Urothelium cell line (cell line): ENCODE measurements around the gene HSPD1.
A peak's percentile ranks its signal among the peaks of the same experiment; 100 is the strongest.
"Not testable (repeated sequence)": the region's sequence is repeated elsewhere in the genome, so short reads cannot be mapped to it uniquely, and the experiment has no call there.

Experiments
- DNase-seq: peaks from one replicate; pipeline ENCODE4 v3.0.0; 2011; ENCODE audit warnings: low spot score, mixed read lengths
- FAIRE-seq: peaks from 2 replicates; lab custom pipeline; 2011; peaks lifted over from hg19 to GRCh38; lab: Jason Lieb, UNC

Gene HSPD1

DNA sequence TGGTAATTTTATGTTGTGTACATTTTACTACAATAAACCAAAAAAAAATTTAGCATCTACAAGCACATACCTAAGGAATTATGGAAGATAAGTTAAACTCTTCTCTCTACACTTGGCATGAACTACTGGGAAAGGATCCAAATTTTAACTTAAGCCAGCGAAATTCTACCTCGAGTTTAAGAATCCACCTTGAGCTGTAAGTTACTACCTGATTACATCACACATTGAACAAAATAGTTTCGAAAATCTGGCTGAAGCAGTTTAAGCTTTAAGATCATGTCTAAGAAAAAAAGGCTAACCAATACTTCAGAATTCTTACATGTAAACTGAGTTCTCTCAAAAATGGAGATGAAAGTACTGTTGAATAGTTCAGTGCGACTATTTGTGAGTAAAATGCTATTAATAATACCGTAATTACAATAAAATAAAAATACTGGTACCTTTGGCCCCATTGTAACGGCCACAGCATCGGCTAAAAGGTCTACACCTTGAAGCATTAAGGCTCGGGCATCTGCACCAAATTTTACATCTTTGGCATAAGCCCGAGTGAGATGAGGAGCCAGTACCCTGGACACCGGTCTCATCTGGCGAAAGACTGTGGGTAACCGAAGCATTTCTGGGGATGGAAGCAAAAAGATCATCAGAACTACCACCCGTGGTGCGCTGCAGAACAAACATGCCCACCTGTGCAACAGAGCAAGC is 1.3 kb downstream of the HSPD1 start:
- no peak for FAIRE-seq
- DNase-seq: no peak

DNA sequence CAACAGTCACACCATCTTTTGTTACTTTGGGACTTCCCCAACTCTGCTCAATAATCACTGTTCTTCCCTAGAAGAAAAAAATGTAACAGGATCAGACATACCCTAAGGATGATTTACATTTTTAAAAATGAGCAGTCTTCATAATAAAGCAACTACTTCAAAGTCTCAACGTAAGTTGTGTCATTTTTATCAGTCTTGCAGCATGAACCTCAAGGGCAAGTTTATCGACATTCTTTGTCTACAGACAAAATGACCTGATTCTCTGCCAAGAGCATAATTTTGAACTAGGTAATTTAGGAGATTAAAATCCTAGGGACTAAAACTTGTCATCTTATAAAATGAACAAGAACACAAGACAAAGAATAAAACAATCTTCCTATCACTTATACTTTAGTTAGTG is 2.3 kb downstream of the HSPD1 start:
- FAIRE-seq (no peak), DNase-seq (no peak)

DNA sequence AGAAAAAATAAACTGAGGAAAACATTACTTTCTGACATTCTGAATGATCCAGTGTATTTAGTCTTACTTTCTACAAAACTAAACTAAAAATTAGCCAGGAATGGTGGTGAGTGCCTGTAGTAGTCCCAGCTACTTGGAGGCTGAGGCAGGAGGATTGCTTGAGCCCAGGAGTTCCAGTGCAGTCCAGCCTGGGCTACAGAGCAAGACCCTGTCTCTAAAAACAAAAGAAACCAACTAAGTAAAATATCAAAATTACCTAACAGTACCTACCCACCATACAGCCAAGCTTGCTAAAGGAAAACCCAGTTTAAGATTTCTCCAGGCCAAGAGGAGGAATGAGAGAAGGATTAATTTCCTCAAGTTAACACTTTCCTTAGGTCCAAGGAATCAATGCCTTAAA is 2.9 kb downstream of the HSPD1 start:
- no peak for DNase-seq
- no peak for FAIRE-seq

GRCh38 chr2:197495433-197496134 is 4.1 kb downstream of the HSPD1 start:
- no peak for DNase-seq
- no peak for FAIRE-seq

GRCh38 chr2:197487385-197487784 is 12.3 kb downstream of the HSPD1 start:
- FAIRE-seq (no peak), DNase-seq (no peak)

DNA sequence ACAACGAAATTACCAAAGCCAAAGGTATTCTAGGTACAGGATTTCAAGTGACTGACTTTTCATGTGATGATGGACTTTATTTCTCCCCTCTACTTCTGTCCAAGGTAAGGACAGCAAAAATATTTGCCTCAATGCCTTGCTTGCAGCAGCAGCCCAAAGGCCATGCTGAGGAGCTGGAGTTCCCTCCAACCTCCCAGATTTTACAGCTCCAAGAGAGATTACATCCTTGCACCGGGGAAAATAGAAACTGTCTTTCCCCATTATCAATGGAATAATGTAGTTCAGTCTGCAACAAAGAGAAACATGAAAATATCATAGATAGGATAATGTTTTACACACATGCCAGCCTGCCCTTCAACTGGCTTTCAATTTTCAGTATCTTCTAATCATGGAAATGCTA is 13.5 kb downstream of the HSPD1 start:
- DNase-seq (no peak), FAIRE-seq (no peak)

DNA sequence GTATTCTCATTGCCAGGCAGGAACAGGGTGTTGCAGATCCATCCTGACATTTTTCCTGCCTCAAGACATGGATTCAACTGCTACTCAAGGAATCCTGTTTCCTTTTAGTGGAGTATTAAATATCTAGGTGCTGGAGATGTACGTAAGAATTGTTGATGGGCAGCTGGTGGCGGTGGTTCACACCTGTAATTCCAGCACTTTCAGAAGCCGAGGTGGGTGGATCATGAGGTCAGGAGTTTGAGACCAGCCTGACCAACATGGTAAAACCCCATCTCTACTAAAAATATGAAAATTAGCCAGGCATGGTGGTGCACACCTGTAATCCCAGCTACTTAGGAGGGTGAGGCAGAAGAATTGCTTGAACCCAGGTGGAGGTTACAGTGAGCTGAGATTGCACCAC is 15.4 kb downstream of the HSPD1 start:
- FAIRE-seq, DNase-seq: not testable (repeated sequence)

DNA sequence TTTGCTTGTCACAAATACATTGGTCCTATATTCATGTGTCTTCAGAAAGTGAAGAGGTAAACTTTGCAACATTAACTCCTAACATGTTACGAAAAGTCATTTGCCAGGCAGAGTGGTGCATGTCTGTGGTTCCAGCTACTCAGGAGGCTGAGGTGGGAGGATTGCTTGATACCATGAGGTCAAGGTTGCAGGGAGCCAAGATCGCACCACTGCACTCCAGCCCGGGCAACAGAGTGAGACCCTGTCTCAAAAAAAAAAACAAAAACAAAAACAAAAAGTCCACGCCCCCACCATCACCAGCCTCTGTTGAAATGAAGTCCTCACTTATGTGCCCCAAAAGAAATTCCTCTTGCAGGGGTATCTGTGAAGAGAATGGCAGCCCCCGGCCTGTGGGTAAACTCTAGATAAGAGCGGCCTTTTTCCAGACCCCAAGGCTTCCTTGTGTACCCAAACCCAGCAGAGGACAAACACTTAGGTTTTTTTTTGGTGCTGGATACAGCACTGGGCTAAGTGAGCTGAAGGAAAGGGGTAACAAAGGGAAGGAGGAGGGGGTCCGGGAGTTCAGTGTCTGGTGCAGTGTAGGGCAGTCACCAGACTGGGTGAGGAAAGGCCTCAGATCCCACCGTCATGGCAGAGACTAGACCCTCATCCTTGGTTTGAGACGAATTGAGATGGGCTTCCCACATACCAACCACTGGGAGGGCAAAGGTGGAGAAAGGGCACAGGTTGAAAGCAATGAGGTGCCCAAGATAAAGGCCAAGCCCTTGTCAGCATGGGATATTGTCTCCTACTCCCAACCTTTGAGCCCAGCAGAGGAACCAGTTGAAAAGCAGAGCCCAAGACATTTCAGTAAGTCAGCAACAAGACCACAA is 19.2 kb downstream of the HSPD1 start:
- FAIRE-seq: no peak

DNA sequence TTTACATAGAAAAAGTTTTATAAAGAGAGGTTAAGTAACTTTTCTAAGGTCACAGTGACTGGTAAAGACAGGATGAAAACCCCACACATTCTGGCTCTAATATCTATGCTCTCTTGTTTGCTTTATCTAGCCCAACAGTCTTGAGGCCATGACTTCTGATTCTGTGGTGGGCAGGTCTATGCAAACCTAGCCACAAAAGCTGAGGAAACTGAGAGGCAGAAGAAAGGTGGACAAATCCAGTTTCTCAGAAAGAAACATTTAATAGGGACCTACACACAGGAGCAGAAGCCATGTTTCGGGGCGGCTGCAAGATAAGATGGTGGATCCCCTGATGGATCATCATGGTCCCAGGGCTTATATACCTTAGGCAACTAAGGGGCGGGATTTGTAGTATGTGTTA is 21.8 kb downstream of the HSPD1 start:
- FAIRE-seq (no peak), DNase-seq (no peak)

More for the DNA sequence above, 19.2 kb downstream of the HSPD1 start:
- DNase-seq: no peak

DNA sequence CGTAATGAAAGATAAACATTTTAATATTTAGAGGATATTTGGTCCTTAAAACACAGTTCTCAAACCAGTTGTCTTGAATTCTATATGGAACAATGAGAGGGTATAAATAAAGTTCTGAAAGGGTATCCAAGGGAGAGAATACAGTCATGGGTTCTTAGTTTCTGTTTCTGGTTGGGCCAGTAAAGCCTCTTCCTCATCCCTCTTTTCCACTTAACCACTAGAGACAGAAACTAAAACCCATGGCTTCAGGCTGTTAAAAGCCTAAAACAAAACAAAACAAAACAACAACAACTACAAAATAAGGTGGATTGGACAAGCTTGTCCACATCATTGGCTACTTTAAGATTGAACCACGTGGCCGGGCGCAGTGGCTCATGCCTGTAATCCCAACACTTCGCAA is 27.5 kb downstream of the HSPD1 start:
- DNase-seq: no peak
- FAIRE-seq: no peak

- no peak for DNase-seq
- FAIRE-seq: no peak
Observed at GRCh38 chr2:197464175-197464574, 35.5 kb downstream of the HSPD1 start.

- no peak for DNase-seq
- no peak for FAIRE-seq
Observed at GRCh38 chr2:197461057-197461456, 38.6 kb downstream of the HSPD1 start.

DNA sequence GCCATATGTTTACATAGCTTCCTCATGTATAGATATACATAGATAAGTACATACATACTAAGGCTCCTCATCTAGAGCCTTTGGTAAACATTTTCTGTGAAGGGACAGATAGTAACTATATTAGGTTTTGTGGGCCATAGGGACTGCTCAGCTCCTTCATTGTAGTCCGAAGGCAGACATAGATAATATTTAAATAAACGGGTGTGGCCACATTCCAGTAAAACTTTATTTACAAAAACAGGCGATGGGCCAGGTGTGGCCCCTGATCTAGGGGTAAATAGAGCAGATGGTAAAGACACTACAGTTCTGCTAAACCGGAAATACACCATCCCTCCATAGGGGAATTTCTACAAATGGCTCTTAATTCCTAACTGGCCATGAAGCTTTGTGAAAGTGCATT is 39.0 kb downstream of the HSPD1 start:
- FAIRE-seq: no peak
- no peak for DNase-seq

- no peak for DNase-seq
- no peak for FAIRE-seq
Observed at GRCh38 chr2:197455428-197455827, 44.2 kb downstream of the HSPD1 start.

DNA sequence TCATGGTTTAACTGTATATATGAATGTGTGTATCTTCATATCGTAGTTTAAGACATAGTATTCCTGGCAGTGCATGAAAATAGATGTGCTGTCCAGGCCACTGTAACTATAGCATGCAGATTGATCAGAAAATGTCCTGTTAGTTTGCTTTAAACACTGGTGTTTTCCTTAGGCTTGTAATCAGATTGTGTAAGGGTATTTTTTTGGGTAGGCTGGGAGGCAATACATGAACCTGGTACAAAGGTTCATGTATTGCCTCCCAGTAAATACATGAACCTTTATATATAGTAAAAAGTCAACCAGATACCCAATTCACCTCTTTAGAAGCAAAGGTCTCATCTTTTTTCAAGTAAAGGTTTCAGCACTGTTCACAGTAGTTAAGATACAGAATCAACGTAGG is 44.7 kb downstream of the HSPD1 start:
- no peak for FAIRE-seq
- DNase-seq: no peak

GRCh38 chr2:197453914-197454398 is 45.7 kb downstream of the HSPD1 start:
- no peak for FAIRE-seq
- DNase-seq: peak; percentile 74

DNA sequence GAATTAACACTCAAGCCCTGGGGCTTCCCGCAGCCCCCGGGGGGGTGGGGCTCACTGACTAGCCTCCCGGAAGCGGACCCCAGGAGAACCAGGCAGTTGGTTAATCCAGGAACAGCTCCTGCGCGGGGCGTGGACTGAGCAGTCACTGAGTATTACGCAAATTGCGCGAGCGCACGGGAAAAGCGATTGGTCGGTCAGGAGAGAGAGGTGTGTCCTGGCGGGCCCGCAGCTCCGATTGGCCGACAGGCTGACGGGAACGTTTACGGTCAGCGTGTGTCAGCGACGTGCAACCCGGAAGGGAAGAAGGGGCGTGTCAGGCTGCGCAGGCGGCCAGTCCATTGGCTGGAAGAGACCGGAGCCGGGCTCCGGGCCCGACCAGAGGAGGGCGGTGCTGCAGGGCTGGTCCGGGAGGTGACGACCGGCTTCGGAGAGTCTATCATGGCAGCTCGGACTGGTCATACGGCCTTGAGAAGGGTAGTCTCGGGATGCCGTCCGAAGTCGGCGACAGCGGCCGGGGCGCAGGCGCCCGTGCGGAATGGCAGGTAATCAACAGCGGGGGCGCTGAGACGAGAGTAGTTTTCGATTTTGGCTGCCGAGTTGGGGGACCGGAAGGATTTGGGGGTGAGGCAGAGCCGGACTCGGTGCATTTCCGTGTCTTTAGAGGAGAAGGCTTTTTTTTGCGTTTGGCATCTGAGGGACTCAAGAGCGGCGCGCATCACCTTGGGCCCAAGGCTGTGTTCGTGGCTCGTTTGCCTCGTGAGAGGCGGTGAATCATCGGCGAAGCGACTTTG is 46.3 kb downstream of the HSPD1 start, which contains the start of gene COQ10B:
Gene COQ10B, plus strand, starts transcription at position 430 of the 791 bp plus-strand sequence. Its CDS starts 9 bp downstream, at position 439.
- FAIRE-seq: peak; percentile 82
- peak; percentile 99 for DNase-seq

- FAIRE-seq (no peak), DNase-seq (no peak)
Observed at GRCh38 chr2:197452754-197453122, 46.9 kb downstream of the HSPD1 start.

DNA sequence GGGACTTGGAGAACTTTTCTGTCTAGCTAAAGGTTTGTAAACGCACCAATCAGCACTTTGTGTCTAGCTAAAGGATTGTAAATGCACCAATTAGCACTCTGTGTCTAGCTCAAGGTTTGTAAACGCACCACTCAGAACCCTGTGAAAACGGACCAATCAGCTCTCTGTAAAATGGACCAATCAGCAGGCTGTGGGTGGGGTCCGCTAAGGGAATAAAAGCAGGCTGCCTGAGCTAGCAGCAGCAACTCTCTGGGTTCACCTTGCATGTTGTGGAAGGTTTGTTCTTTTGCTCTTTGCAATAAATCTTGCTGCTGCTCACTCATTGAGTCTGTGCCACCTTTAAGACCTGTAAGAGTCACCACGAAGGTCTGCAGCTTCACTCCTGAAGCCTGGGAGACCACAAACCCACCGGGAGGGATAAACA is 48.7 kb downstream of the HSPD1 start:
- DNase-seq, FAIRE-seq: not testable (repeated sequence)

- FAIRE-seq (no peak), DNase-seq (no peak)
Observed at GRCh38 chr2:197450465-197450864, 49.2 kb downstream of the HSPD1 start.
